ENCODE data around the gene SLC5A5. TPM values are rescaled to one million over a fixed set of nuclear protein-coding genes. Genes with fewer than 3 reads are reported as not detected.

Gene SLC5A5
- total RNA-seq, 3 donors from 2014 or later (not counting 1 experiment from before 2014, with no cell fraction given), result 0.25 to 0.43 (median 0.26) TPM

GRCh38 chr19:17859533-17860330 lies 12.0 kb upstream of the SLC5A5 start, which contains the start of gene RPL18A:
Gene RPL18A, plus strand, starts transcription at chr19:17859910. Its CDS starts 47 bp downstream, at chr19:17859957.
- Mint-ChIP-seq H3K4me3 (peak within 1 kb of the TSS; percentile 99), H3K27me3 (ENCODE audit: low read depth in 2 of 2) (no peaks in the 10 kb centered on the region), H3K9me3 (no peaks in the 10 kb centered on the region), H3K36me3 (no peaks in the 10 kb centered on the region), H3K27ac (peak within 1 kb of the TSS; percentile 86 to 95), H3K4me1 (peaks cover 30 to 32% of the 10 kb centered on the region in 2 donors)
- Histone ChIP-seq H3K4me3 (ENCODE audit: low read length) (peak within 1 kb of the TSS; percentile 68), H3K36me3 (ENCODE audit: control insufficient read depth, insufficient read depth, low read length) (peaks cover 34% of the 10 kb centered on the region), H3K9me3 (ENCODE audit: control insufficient read depth, insufficient read depth, low read length) (no peaks in the 10 kb centered on the region), H3K27ac (ENCODE audit: low read length) (peak within 1 kb of the TSS; percentile 46), H3K4me1 (ENCODE audit: control insufficient read depth, insufficient read depth, low read length) (peaks cover 37% of the 10 kb centered on the region), H3K27me3 (ENCODE audit: control insufficient read depth, insufficient read depth, low read length) (no peaks in the 10 kb centered on the region)
- DNase-seq (peak; percentile 94 to 99), ATAC-seq (peak; percentile 93 to 99 (median 95))
- WGBS (ENCODE audit: insufficient coverage), result 0% methylated on average over 80 of the region's 80 CpGs
- intact Hi-C loops (cut with micrococcal nuclease), result loop anchor here (1.0 to 10.0 kb wide), 3 partner anchors 73 to 365 kb away; no protein-coding TSS in a partner anchor
- TF ChIP-seq CTCF (IDR thresholded peaks at IDR 0.05), result peak; percentile 75

DNA sequence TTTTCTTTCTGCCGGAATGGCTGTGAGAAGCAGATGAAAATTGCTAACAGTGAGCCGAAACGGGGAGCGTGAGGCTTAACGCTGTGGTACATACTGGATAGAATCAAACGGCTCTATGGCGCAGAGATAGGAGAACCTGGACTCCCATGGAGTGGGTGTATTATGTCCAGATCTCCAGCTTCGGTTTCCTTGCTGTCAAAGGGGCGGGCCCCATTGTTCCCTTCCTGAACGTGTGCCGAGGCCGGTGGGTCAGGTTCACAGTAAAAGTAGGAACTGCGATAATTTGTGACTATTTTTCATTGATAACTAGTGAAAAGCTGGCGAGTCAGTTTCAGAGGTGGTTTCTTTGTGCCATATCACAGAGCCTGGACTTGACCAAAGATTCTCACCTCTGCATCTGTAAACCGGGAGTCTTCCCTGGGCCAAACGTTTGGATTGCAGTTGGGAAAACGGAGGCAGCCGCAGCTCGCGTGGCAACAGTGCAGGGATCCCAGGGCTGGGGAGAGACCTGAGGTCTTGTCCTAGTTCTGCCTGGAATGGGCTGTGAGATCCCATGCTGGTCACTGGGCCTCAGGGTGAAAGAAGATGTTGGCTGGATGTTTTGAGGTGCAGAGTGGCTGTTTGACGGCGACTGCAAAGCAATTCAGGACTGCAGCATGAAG lies 11.3 kb upstream of the SLC5A5 start:
- 1% methylated on average over 22 of the region's 22 CpGs for WGBS (ENCODE audit: insufficient coverage)
- Mint-ChIP-seq H3K36me3 (no peaks in the 10 kb centered on the region), H3K4me1 (peaks cover 27 to 29% of the 10 kb centered on the region in 2 donors), H3K9me3 (no peaks in the 10 kb centered on the region), H3K27me3 (ENCODE audit: low read depth in 2 of 2) (no peaks in the 10 kb centered on the region), H3K27ac (peak overlapping the region; percentile 86 to 95), H3K4me3 (peak overlapping the region; percentile 99)
- H3K36me3 ChIP-seq (ENCODE audit: control insufficient read depth, insufficient read depth, low read length), result peaks cover 34% of the 10 kb centered on the region
- DNase-seq (no peak), ATAC-seq (no peak)
- no peak for TF ChIP-seq CTCF (IDR thresholded peaks at IDR 0.05)
- intact Hi-C loops (cut with micrococcal nuclease), result no loop called here
- H3K4me3 ChIP-seq (ENCODE audit: low read length), result peak overlapping the region; percentile 68
- peak overlapping the region; percentile 46 for H3K27ac ChIP-seq (ENCODE audit: low read length)
- no peaks in the 10 kb centered on the region for H3K27me3 ChIP-seq (ENCODE audit: control insufficient read depth, insufficient read depth, low read length)
- H3K9me3 ChIP-seq (ENCODE audit: control insufficient read depth, insufficient read depth, low read length), result no peaks in the 10 kb centered on the region
- H3K4me1 ChIP-seq (ENCODE audit: control insufficient read depth, insufficient read depth, low read length), result peaks cover 33% of the 10 kb centered on the region

DNA sequence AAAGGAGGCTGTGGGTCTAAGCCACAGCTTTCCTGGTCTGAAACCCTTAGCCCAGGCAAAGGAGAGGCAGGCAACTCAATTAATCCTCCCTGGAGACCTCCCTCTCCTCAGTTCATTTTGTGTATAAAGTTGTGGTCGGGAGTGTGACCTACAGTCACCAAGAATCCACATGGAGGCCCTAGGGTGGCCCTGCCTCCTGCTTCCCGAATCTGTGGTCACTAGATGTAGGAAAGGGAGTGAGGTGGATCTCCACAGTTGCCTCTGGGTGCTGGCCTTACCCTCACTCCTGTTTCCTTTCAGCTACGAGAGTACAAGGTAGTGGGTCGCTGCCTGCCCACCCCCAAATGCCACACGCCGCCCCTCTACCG lies 10.8 kb upstream of the SLC5A5 start:
- 75% methylated on average over 2 of the region's 7 CpGs for WGBS (ENCODE audit: insufficient coverage)
- no peaks in the 10 kb centered on the region for H3K36me3 Mint-ChIP-seq
- intact Hi-C loops (cut with micrococcal nuclease), result no loop called here

More for the DNA sequence above, 10.8 kb upstream of the SLC5A5 start:
- H3K27me3 ChIP-seq (ENCODE audit: control insufficient read depth, insufficient read depth, low read length), result no peaks in the 10 kb centered on the region
- ATAC-seq (no peak), DNase-seq (no peak)
- H3K27me3 Mint-ChIP-seq (ENCODE audit: low read depth in 2 of 2), result no peaks in the 10 kb centered on the region
- peaks cover 36% of the 10 kb centered on the region for H3K36me3 ChIP-seq (ENCODE audit: control insufficient read depth, insufficient read depth, low read length)
- no peaks in the 10 kb centered on the region for H3K9me3 ChIP-seq (ENCODE audit: control insufficient read depth, insufficient read depth, low read length)
- no peak for TF ChIP-seq CTCF (IDR thresholded peaks at IDR 0.05)
- H3K4me3 Mint-ChIP-seq, result peak overlapping the region; percentile 99
- peaks cover 26 to 27% of the 10 kb centered on the region in 2 donors for H3K4me1 Mint-ChIP-seq
- peak overlapping the region; percentile 68 for H3K4me3 ChIP-seq (ENCODE audit: low read length)
- H3K27ac ChIP-seq (ENCODE audit: low read length), result peak overlapping the region; percentile 28
- no peaks in the 10 kb centered on the region for H3K9me3 Mint-ChIP-seq
- peak overlapping the region in 1 of 2 donors; percentile 86 for H3K27ac Mint-ChIP-seq
- H3K4me1 ChIP-seq (ENCODE audit: control insufficient read depth, insufficient read depth, low read length), result peaks cover 29% of the 10 kb centered on the region
